ENCODE data around the gene DUSP16.
A peak's percentile ranks its signal among the peaks of the same experiment; 100 is the strongest.

DUSP16 gene

DNA sequence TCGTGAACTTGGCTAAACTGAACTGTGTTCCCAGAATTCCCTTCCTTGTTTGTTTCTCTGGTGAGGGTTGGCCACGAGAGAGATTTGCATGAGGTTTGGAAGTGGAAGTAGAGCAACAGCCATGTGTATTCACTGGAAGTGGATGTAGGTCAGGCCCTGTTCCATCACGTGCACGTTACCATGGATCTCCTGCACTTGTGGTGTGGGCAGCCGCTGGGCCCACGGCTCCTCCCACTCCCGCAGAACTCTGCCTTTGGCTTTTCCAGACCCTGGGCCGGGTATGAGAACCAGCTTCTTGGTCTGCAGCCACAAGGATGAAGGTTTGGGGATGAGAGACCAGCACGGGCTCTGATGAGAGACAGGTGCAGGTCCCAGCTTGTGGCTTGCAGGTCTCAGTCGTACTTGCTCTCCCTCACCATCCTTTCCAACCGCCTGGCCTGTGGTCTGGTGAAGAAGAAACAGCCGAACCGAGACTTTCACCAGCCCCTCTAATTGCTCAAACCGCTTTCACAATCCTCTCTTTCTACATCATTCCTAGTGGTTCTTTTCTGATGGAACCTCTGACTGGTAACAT is 94.9 kb downstream of the DUSP16 start:
- H3K27ac Mint-ChIP-seq, result peak overlapping the region in 1 of 2 donors; percentile 82
- H3K4me1 Mint-ChIP-seq, result peaks cover 77% of the 10 kb centered on the region
- no peaks in the 10 kb centered on the region for H3K27me3 Mint-ChIP-seq
- DNase-seq (peak in 1 of 2 donors; percentile 20), ATAC-seq (peak; percentile 35)
- peak overlapping the region; percentile 46 to 66 for H3K4me3 Mint-ChIP-seq
- H3K9me3 Mint-ChIP-seq, result peaks cover 0 to 9% of the 10 kb centered on the region in 2 donors

- H3K27ac Mint-ChIP-seq, result peak overlapping the region; percentile 74 to 82
- DNase-seq (no peak), ATAC-seq (peak; percentile 69)
- H3K4me3 Mint-ChIP-seq, result peak overlapping the region; percentile 46 to 66
- H3K27me3 Mint-ChIP-seq, result no peaks in the 10 kb centered on the region
- H3K4me1 Mint-ChIP-seq, result peaks cover 82% of the 10 kb centered on the region
- H3K9me3 Mint-ChIP-seq, result peaks cover 0 to 9% of the 10 kb centered on the region in 2 donors
These were observed 95.4 kb downstream of the DUSP16 start for GRCh38 chr12:12467264-12467663.

DNA sequence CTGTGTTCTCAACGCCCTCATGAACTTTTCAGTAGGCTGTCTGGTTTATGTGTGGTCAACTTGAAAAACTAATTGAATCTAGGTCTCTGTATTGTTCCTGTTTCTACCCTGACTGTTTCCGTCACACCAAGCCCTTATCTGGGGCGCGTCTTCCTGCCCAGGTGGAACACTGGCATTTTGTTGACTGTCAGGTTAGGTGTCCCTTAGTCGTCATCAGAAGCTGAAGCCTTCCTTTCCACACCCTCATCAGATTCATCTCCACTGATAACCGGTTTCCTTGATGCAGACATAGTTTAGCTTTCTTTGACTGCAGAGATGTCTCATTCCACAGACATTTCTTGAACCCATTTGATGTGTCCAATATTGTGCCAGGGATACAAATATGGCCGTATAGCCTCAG is 96.5 kb downstream of the DUSP16 start:
- Mint-ChIP-seq H3K4me1 (peaks cover 93% of the 10 kb centered on the region), H3K4me3 (peak overlapping the region; percentile 42 to 52), H3K27me3 (no peaks in the 10 kb centered on the region), H3K9me3 (peaks cover 0 to 9% of the 10 kb centered on the region in 2 donors), H3K27ac (peak overlapping the region in 1 of 2 donors; percentile 62)
- ATAC-seq (peak; percentile 68), DNase-seq (peak in 1 of 2 donors; percentile 51)

DNA sequence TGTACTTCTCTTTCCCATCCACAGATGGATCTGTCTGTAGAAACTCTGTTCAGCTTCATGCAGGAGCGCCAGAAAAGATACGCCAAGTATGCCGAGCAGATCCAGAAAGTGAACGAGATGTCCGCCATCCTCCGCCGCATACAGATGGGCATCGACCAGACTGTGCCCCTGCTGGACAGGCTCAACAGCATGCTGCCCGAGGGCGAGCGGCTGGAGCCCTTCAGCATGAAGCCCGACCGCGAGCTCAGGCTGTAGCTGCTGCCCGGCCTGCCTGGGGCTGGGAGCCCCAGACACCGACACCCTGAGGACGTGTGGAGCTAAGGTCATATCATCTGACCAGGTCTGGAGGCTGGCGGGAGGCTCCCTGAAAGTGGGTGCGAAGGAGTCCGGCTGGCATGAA is 97.1 kb downstream of the DUSP16 start:
- peaks cover 0 to 8% of the 10 kb centered on the region in 2 donors for H3K9me3 Mint-ChIP-seq
- ATAC-seq, result no peak
- peaks cover 96% of the 10 kb centered on the region for H3K4me1 Mint-ChIP-seq
- DNase-seq, result peak in 1 of 2 donors; percentile 10
- peak overlapping the region; percentile 16 to 67 for H3K27ac Mint-ChIP-seq
- H3K27me3 Mint-ChIP-seq, result no peaks in the 10 kb centered on the region
- H3K4me3 Mint-ChIP-seq, result no peak overlapping the region

DNA sequence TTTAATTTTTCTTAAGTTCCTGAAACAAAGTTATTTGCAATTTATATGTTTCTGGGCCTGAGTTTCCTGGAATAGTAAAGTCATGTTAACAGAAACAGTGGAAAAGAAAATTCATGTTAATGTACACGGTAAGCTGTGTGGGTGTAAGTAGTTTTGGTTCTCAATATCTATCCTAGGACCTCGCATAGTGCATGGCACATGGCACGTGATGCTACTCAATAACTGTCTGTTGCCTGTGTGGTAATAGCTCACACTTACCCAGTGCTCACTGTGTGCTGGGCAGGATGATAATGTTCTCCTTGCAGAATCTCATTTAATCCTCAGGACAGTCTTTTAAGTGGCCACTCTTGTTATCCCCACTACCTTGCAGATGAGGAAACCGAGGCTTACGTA is 100.7 kb downstream of the DUSP16 start:
- ATAC-seq (peak; percentile 89), DNase-seq (peak in 1 of 2 donors; percentile 43)
- peak overlapping the region in 1 of 2 donors; percentile 15 for H3K27ac Mint-ChIP-seq
- no peaks in the 10 kb centered on the region for H3K9me3 Mint-ChIP-seq
- peaks cover 84% of the 10 kb centered on the region for H3K4me1 Mint-ChIP-seq
- peak overlapping the region in 1 of 2 donors; percentile 71 for H3K4me3 Mint-ChIP-seq
- no peaks in the 10 kb centered on the region for H3K27me3 Mint-ChIP-seq

DNA sequence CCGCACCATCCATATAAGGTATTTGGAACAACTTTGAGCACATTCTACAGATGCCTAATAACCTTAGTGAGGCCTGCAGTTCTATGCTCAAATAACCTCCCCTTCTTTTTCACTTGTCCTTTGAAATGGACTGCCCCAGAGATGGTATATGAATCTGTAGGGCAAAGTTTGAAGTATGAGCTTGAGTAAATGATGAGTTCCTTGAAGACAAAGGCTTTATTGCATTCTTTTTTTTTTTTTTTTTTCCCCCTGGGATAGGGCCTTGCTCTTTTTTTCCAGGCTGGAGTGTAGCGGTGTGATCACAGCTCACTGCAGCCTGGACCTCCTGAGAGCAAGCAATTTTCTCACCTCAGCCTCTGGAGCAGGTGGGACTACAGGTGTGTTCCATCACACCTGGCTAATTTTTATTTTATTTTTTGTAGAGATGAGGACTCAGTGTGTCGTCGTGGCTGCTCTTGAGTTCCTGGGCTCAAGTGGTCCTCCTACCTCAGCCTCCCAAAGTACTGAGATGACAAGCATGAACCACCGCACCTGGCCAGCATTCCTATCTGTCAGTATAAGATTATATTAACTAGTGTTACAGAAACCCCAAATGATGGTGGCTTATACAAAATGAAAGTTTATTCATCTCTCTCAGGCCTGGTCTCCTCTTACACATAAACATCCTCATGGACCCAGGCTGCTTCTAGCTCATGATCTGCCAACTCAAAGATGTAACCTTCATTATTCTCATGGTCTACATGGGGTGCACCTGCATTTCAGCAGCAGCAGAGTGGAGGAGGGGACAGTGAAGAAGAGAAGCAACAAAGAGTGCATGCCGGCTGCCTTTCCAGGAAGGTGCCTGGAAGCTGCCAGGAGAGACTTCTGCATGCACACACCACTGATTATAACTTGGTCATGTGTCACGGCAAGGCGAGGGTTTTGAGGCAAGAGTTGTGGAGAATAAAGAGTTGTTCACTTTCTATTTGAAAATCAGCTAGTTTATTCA is 101.4 kb downstream of the DUSP16 start:
- Mint-ChIP-seq H3K4me1 (peaks cover 84% of the 10 kb centered on the region), H3K9me3 (no peaks in the 10 kb centered on the region), H3K27me3 (no peaks in the 10 kb centered on the region), H3K4me3 (peak overlapping the region; percentile 49 to 71), H3K27ac (peak overlapping the region; percentile 39 to 83)
- ATAC-seq, result peak; percentile 75
- DNase-seq, result peak in 1 of 2 donors; percentile 49

- H3K27ac Mint-ChIP-seq, result peak overlapping the region in 1 of 2 donors; percentile 78
- no peaks in the 10 kb centered on the region for H3K27me3 Mint-ChIP-seq
- ATAC-seq, result peak; percentile 62
- H3K9me3 Mint-ChIP-seq, result no peaks in the 10 kb centered on the region
- peaks cover 44% of the 10 kb centered on the region for H3K4me1 Mint-ChIP-seq
- DNase-seq, result no peak
- H3K4me3 Mint-ChIP-seq, result peak overlapping the region; percentile 24 to 32
These were observed 106.0 kb downstream of the DUSP16 start for GRCh38 chr12:12456637-12457036.

DNA sequence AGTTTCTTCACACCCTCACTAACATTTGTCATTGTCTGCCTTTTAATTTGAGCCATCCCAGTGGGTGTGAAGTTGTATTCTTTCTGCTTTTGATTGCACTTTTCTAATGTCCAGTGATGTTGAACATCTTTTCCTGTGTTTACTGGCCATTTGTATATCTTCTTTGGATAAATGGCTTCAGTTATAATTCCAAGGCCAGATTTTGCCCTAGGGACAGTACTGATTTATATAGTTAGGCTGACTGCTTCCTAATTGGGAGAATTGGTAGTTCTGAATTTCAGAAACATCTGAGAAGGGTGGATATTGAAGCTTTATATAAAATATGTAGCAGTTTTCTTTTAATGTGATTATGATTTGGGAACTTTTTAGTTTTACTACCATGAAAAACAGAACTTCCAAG is 108.3 kb downstream of the DUSP16 start:
- no peak for ATAC-seq
- H3K4me3 Mint-ChIP-seq, result no peak overlapping the region
- H3K9me3 Mint-ChIP-seq, result no peaks in the 10 kb centered on the region
- DNase-seq, result no peak
- no peaks in the 10 kb centered on the region for H3K27me3 Mint-ChIP-seq
- peaks cover 25% of the 10 kb centered on the region for H3K4me1 Mint-ChIP-seq
- no peak overlapping the region for H3K27ac Mint-ChIP-seq

DNA sequence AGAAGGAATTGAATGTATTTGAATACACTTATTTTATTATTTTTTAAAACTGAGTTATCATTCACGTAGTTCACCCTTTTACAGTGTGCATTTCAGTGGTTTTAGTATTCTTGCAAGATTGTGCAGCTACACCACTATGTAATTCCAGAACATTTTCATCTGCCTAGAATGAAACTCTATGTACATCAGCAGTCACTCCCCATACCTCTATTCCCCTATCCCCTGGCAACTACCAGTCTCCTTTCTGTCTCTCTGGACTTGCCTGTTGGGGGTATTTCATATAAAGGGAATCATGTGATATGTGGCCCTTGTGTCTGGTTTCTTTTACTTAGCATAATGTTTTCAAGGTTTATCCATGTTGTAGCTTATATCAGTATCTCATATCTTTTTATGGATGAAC is 109.0 kb downstream of the DUSP16 start:
- no peak for DNase-seq
- Mint-ChIP-seq H3K27me3 (no peaks in the 10 kb centered on the region), H3K4me1 (peaks cover 25% of the 10 kb centered on the region), H3K27ac (no peak overlapping the region), H3K4me3 (no peak overlapping the region), H3K9me3 (no peaks in the 10 kb centered on the region)
- ATAC-seq, result no peak

DNA sequence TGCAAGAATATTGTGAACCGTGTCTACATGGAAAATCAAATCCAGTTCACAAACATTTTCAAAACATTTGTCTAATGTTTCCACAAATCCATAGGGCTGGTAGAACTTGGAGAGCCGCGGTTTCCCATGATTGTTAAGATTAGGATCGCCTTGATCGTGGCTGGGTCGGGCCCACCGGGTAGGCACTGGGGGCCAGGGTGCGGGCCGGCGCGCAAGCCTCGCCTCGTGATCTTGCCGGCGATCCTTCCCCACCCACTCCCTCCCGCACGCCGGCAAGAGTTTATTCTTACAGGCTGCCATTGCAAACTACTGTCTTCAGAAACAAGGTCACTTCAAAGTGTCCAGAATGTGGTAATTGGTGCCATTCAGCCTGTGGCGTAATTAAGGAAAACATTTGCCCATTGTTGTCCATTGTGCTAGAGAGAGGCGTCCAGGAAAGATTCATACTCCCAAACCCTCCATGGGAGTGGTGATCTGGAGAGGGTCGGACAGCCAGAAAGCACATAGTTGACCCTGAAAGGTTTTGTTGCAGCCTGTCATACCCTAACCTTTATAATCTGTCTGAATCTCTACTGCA is 110.2 kb downstream of the DUSP16 start:
- Mint-ChIP-seq H3K27me3 (no peaks in the 10 kb centered on the region), H3K4me1 (peaks cover 17% of the 10 kb centered on the region), H3K9me3 (no peaks in the 10 kb centered on the region), H3K27ac (no peak overlapping the region), H3K4me3 (no peak overlapping the region)
- ATAC-seq (no peak), DNase-seq (no peak)

GRCh38 chr12:12451098-12451497 is 111.6 kb downstream of the DUSP16 start:
- H3K4me1 Mint-ChIP-seq, result peaks cover 10% of the 10 kb centered on the region
- DNase-seq (no peak), ATAC-seq (no peak)
- no peak overlapping the region for H3K4me3 Mint-ChIP-seq
- no peaks in the 10 kb centered on the region for H3K9me3 Mint-ChIP-seq
- no peaks in the 10 kb centered on the region for H3K27me3 Mint-ChIP-seq
- no peak overlapping the region for H3K27ac Mint-ChIP-seq

DNA sequence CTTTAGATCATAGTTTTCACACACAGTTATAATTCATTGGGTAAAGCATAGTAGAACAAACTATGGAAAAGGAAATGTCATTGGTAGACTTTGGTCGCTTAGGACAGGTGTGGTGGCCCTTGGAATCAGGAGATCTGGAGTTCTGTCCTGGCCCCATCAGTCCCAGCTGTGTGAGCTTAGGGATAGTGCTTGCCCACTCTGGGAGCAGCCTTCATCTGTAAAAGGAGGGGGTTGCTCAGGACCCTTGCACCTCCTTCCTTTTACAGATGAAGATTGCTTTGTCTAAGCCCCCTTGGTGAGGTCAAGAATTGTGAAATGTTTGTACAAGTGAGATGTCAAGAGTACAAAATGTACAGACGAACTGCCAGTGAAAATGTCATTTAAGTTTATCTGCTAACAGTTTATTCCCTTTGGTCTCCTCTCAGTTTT is 112.6 kb downstream of the DUSP16 start:
- Mint-ChIP-seq H3K9me3 (no peaks in the 10 kb centered on the region), H3K4me1 (peaks cover 7% of the 10 kb centered on the region), H3K4me3 (no peak overlapping the region), H3K27ac (no peak overlapping the region), H3K27me3 (no peaks in the 10 kb centered on the region)
- DNase-seq (no peak), ATAC-seq (no peak)

DNA sequence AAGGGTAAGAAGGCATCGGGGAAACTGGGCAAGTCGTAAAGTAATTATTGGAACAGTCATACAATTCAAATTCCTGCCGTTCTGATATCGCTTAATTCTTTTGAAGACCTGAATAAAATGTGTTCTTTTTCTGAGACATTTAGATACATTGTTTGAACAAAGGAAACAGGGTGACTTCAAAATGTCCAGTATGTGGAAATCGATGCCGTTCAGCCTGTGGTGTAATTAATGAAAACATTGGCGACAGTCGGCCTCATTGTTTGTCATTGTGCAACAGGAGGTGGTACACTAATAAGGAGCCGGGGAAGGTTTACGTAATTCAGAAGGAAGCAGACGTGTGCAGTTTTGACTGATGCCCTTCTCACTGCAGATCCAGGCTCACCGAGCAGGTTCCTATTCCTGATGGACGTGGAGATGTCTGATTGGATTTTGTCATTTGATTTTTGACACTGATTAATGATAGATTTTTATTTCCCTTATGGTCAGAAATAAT is 113.1 kb downstream of the DUSP16 start:
- Mint-ChIP-seq H3K27me3 (no peaks in the 10 kb centered on the region), H3K27ac (no peak overlapping the region), H3K4me1 (peaks cover 7% of the 10 kb centered on the region), H3K4me3 (no peak overlapping the region), H3K9me3 (no peaks in the 10 kb centered on the region)
- ATAC-seq (no peak), DNase-seq (no peak)

DNA sequence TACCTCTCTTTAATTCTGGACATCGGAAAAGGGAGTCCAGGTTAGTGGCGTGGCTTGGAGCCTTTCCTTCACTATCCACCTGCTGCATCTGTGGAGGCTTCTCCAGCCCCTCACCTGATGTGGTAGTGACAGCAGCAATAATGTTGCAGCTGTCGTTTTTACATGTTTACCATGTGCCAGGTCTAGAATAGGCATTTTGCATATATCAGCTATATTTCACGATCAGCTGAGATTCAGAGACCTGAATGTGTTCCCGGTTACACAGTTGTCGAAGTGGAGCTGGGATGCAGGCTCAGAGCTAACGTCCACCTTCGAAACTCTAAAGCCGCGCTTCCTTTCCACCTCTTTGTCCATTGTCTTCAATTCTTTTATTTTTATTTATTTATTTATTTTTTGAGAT is 114.8 kb downstream of the DUSP16 start:
- ATAC-seq (no peak), DNase-seq (no peak)
- H3K9me3 Mint-ChIP-seq, result no peaks in the 10 kb centered on the region
- no peak overlapping the region for H3K27ac Mint-ChIP-seq
- no peak overlapping the region for H3K4me3 Mint-ChIP-seq
- H3K27me3 Mint-ChIP-seq, result no peaks in the 10 kb centered on the region
- peaks cover 23% of the 10 kb centered on the region for H3K4me1 Mint-ChIP-seq

DNA sequence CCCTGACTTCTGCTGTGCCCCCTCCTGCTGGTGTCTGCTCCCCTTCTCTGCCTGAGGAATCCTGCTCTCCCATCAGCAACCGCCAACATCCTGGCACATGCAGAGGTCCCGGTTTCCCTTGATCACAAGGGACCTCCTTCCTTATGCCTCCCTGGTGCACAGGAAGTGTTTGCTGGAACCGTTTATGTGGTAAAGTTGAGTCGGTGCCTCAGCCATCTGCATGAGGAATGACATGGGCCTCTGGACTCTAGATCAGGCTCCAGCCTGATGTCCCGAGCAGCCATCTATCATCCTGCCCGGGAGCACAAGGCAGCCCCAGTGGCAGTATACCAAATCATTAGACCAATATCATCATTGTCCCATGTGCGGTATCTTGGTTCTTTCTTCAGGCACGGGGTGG is 115.4 kb downstream of the DUSP16 start:
- Mint-ChIP-seq H3K27ac (no peak overlapping the region), H3K4me1 (peaks cover 29% of the 10 kb centered on the region), H3K27me3 (no peaks in the 10 kb centered on the region), H3K4me3 (no peak overlapping the region), H3K9me3 (no peaks in the 10 kb centered on the region)
- DNase-seq, result no peak
- no peak for ATAC-seq

DNA sequence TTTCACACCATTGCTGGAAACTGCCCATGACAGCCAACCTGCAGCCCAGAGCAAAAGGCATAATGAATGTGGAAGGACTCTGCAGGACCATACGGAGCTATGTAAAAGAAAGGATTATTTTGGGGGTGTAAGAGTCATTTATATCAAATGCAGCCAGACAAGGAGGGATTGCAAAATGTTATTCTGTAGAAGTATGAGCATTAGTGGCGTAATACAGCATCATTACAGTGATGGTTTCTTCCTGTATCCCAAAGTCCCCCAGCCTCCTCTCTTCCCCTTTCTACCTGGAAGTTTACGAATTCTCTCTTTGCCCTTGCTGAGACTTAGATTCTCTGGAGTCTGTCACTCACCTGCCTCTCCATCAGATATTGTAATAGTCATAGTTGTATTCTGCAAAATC is 115.9 kb downstream of the DUSP16 start:
- Mint-ChIP-seq H3K9me3 (no peaks in the 10 kb centered on the region), H3K4me3 (no peak overlapping the region), H3K27me3 (no peaks in the 10 kb centered on the region), H3K4me1 (peaks cover 34% of the 10 kb centered on the region), H3K27ac (no peak overlapping the region)
- ATAC-seq (no peak), DNase-seq (no peak)
